NCI-H187 treated with DMSO at 0.1 percent for 48 hours (cell line): ENCODE measurements around the gene SPARCL1.
"Not testable (repeated sequence)": the region's sequence is repeated elsewhere in the genome, so short reads cannot be mapped to it uniquely, and the experiment has no call there.

Experiments
- DNase-seq: peaks from one replicate; lab custom pipeline; 2025; lab: John Stamatoyannopoulos, UW

The SPARCL1 gene

GRCh38 chr4:87446375-87446774 lies 82.8 kb downstream of the SPARCL1 start:
- not testable (repeated sequence) for DNase-seq

- DNase-seq: no peak
These were observed 83.2 kb downstream of the SPARCL1 start for GRCh38 chr4:87445964-87446363.

- DNase-seq: no peak
These were observed 84.4 kb downstream of the SPARCL1 start for GRCh38 chr4:87444741-87445140.

GRCh38 chr4:87442889-87443288 lies 86.3 kb downstream of the SPARCL1 start:
- no peak for DNase-seq

- DNase-seq: no peak
These were observed 95.8 kb downstream of the SPARCL1 start for GRCh38 chr4:87433342-87433741.

GRCh38 chr4:87430038-87430437 lies 99.1 kb downstream of the SPARCL1 start:
- no peak for DNase-seq

- no peak for DNase-seq
These were observed 100.2 kb downstream of the SPARCL1 start for GRCh38 chr4:87428979-87429378.

GRCh38 chr4:87427518-87427868 lies 101.7 kb downstream of the SPARCL1 start:
- no peak for DNase-seq

- DNase-seq: no peak
These were observed 102.2 kb downstream of the SPARCL1 start for GRCh38 chr4:87426865-87427517.

- no peak for DNase-seq
These were observed 103.5 kb downstream of the SPARCL1 start for GRCh38 chr4:87425711-87426110.

GRCh38 chr4:87424099-87424543 lies 105.1 kb downstream of the SPARCL1 start:
- DNase-seq: not testable (repeated sequence)
